GM19324 (cell line): Measurements from ENCODE around the gene C16orf78.
"Not testable (repeated sequence)": the region's sequence is repeated elsewhere in the genome, so short reads cannot be mapped to it uniquely, and the experiment has no call there.

ENCODE experiments used
- ATAC-seq: cut with Tn5 transposase; IDR thresholded peaks from one replicate; pipeline ENCODE4 v1.9.1; 2021; ENCODE audit warnings: mild to moderate bottlenecking, moderate library complexity; ENCODE audit not compliant: unreplicated experiment, low FRiP score

C16orf78 gene

GRCh38 chr16:49349446-49350168, 24.0 kb upstream of the C16orf78 start:
- ATAC-seq, result no peak

DNA sequence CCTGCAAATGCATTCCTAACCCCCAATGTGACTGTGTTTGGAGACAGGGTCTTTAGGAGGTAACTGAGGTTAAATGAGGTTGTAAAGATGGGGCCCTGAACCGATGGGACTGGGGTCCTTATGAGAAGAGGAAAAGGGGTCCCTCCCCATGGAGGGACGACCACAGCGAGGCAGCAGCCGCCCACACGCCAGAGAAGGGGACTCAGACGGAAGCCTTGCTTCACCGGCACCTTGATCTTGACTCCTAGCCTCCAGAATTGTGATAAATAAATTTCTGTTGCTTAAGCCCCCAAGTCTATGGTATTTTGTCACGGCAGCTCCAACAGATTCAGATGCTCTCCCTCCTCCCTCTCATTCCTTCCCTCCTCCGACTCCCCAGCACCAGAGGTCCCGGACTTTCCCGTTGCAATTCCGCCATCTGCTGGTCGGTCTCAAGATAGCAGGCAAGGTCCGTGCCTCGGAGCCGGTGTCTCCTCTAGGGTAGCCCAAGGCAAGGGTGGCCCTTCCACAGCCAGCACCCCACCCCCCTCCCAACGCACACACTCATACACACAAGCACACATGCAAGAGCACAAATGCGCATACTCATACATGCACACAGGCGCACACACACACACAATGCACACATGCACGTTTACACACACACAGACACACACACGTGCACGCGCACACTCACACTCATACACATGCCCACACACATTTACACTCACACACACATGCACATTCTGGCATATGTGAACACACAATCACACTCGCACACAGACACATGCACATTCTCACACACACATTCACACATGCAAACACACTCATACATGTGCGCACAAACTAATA, 23.1 kb upstream of the C16orf78 start:
- ATAC-seq, result no peak

DNA sequence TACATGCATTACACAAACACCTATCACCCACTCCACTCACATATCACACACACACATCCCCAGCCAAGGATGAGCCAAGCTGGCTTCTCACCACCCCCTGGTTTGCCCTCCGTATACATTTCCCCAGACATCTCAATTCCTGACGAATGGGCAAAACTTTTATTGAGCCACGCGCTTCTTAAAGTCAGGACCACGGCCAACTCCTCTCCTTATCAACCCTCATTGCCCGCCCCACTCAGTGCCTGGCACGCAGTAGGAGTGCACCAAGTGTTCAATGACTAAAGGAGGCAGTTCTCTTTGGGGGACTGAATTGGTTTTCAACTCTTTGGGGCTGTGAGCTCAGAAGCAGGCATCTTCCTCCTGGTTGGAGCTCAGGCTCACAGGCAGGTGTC, 22.5 kb upstream of the C16orf78 start:
- ATAC-seq, result no peak

GRCh38 chr16:49352892-49353291, 20.7 kb upstream of the C16orf78 start:
- ATAC-seq, result no peak

GRCh38 chr16:49353680-49354079, 19.9 kb upstream of the C16orf78 start:
- ATAC-seq, result no peak

DNA sequence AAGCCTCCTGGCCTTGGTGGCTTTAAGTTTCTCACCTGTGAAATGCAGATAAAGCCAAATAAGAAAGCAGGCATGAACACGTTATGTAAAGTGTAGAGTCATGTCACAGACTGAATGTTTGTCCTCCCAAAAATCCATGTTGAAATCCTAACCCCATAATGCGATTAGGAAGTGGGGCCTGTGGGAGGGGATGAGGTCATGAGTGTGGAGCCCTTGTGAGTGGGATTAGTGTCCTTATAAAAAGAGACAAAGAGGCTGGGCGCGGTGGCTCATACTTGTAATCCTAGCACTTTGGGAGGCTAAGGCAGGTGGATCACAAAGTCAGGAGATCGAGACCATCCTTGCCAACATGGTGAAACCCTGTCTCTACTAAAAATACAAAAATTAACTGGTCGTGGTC, 19.5 kb upstream of the C16orf78 start:
- no peak for ATAC-seq

DNA sequence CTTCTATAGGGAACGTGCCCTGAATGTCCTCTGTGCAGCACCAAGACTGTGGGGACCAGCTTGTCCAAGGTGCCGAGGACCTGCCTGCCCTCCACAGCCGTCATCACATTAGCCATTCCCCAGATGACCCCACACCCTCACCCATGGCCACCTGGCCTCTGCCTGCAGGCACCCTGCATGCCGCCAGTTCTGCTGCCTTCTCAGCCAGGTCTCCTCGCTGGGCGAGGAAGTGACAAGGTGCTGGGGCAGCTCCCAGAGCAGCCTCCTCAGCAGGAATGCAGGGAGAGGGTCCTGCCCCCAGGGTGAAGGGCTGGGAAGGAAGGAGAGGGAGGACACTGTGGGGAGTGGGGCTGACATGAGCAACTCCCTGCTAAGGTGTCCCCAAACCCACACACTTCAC, 18.6 kb upstream of the C16orf78 start:
- ATAC-seq, result no peak

- no peak for ATAC-seq
Measured at GRCh38 chr16:49355933-49356665, 17.5 kb upstream of the C16orf78 start.

- no peak for ATAC-seq
Measured at GRCh38 chr16:49356728-49357488, 16.7 kb upstream of the C16orf78 start.

GRCh38 chr16:49359591-49359990, 14.0 kb upstream of the C16orf78 start:
- no peak for ATAC-seq

GRCh38 chr16:49361731-49362130, 11.9 kb upstream of the C16orf78 start:
- ATAC-seq, result not testable (repeated sequence)

GRCh38 chr16:49362230-49362629, 11.4 kb upstream of the C16orf78 start:
- ATAC-seq, result no peak

GRCh38 chr16:49365711-49366509, 7.7 kb upstream of the C16orf78 start:
- peak; percentile 73 for ATAC-seq

- peak; percentile 56 for ATAC-seq
Measured at GRCh38 chr16:49366669-49367068, 6.9 kb upstream of the C16orf78 start.

DNA sequence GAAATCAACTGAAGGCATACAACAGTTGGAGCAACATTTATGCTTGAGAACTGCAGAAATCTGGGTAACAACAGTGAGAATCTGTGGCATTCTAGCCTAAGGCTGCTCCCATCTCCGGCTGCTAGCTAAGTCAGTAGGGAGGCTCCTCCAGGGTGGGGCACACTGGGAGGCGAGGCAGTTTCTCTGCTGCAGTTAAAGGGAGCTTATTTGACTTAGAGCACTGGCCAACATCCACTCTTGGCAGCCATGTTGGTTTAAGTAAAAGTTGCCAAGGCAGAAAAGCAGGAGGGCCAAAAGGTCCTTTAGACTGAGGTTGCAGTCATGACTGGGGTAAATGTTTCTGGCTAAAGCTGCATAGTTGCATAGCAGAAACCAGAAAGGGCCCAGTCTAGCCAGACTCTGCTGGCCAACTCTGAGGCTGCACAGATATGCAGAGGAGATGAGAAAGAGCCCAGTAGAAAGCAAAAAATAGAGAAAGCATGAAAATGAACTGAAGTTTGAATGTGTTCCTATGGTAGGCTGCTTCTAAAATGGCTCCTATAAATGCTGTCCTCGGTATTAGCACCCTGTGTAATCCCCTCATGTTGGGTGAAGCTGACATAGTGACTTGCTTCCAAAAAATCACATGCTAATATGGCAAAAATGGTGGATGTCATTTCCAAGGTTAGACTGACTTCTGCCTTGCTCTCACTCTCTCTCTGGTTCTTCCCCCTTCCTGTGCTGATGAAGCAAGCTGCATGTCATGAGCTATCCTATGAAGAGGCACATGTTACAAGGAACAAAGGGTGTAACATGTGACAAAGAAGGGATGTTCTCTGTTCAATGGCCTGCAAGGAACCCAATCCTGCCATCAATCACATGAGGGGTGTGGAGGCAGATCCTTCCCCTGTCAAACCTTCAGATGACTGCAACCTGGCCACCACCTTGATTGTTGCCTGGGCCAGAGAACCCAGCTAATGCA, 3.7 kb upstream of the C16orf78 start:
- no peak for ATAC-seq

DNA sequence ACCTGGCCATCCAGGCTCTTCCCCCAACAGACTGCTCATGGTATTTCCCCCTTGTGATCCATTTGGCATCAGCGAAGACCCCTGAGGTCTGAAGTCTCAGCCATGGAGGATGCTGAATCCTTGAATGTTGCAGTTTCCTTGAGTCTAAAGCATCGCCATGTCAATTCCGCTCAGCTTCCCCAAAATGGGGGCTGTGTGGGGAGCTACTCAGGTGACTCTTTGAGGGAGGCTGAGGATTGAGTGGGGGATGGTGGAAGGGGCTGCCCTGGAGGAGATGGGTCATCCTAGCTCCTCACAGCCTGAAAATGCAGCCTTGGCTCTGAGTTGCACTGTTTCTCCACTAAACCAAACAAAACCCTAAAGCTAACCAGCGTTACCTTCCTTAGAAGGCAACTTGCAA, 2.6 kb downstream of the C16orf78 start:
- no peak for ATAC-seq

- no peak for ATAC-seq
Measured at GRCh38 chr16:49377196-49377755, 3.7 kb downstream of the C16orf78 start.

DNA sequence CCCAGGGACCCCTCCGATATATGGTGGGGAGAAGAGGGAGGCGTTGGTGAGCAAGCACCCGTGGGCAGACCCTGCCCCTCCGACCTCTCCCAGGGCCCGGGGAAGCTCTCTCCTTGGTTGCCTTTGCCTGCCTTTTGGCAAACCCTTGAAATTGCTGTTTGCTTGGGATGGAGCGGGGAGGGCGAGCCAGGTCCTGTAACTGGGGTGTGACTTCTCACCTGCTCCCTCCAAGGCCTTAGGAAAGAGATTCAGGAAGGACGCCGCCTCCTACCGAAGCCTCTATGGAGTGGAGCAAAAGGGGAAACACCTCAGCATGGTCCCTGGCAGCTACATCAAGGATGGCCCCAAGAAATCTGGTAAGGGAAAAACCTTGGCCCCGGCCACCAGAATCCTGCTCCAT, 4.6 kb downstream of the C16orf78 start:
- no peak for ATAC-seq
